ENCODE measurements around the gene ERC1.

The ERC1 gene

DNA sequence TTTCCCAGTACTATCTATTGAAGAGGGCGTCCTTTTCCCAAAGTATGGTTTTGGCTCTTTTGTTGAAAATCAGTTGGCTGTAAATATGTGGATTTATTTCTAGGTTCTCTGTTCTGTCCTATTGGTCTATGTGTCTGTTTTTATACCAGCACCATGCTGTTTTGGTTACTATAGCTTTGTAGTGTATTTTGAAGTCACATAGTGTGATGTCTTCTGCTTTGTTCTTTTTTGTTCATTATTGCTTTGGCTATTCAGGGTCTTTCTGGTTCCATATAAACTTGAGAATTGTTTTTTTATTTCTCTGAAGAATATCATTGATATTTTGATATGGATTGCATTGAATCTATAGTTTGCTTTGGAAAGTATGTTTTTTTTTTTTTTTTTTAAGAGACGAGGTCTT, 67.4 kb downstream of the ERC1 start:
- no peak for DNase-seq (ENCODE audit: extremely low spot score)
- ChIA-PET POLR2A (no interaction called here), CTCF (no interaction called here)
- TF ChIP-seq CTCF (IDR thresholded peaks at IDR 0.05; ENCODE audit: control extremely low read depth, extremely low read depth, low read depth, missing control alignments), result no peak

DNA sequence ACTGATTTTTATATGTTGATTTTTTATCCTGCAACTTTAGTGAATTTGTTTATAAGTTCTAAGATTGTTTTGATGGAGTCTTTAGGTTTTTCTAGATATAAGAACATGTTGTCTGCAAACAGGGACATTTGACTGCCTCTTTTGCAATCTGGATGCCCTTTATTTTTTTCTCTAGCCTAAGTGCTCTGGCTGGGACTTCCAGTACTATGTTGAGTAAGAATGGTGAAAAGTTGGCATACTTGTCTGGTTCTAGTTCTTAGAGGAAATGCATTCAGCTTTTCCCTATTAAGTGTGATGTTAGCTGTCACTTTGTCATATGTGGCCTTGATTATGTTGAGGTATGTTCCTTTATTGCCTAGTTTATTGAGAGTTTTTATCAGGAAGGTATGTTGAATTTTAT, 68.1 kb downstream of the ERC1 start:
- CTCF ChIA-PET, result no interaction called here
- POLR2A ChIA-PET, result no interaction called here
- TF ChIP-seq CTCF (IDR thresholded peaks at IDR 0.05; ENCODE audit: control extremely low read depth, extremely low read depth, low read depth, missing control alignments), result no peak
- no peak for DNase-seq (ENCODE audit: extremely low spot score)

- ChIA-PET POLR2A (no interaction called here), CTCF (no interaction called here)
- DNase-seq (ENCODE audit: extremely low spot score), result no peak
- no peak for TF ChIP-seq CTCF (IDR thresholded peaks at IDR 0.05; ENCODE audit: control extremely low read depth, extremely low read depth, low read depth, missing control alignments)
Measured at GRCh38 chr12:1063852-1064251, 72.8 kb downstream of the ERC1 start.

DNA sequence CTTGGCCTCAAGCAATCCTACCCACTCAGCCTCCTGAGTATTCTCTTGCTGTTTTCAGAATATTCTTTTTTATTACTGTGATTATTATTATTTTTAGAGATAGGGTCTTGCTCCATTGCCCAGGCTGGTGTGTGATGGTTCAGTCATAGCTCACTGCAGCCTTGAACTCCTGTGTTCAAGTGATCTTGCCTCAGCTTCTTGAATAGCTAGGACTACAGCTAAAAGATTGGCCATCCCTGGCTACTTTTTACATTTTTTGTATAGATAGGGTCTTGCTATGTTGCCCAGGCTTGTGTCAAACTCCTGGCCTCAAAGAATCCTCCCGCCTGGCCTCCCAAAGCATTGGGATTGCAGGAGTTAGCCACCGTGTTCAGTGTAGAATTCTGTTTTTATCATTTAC, 73.3 kb downstream of the ERC1 start:
- ChIA-PET CTCF (no interaction called here), POLR2A (no interaction called here)
- no peak for TF ChIP-seq CTCF (IDR thresholded peaks at IDR 0.05; ENCODE audit: control extremely low read depth, extremely low read depth, low read depth, missing control alignments)
- no peak for DNase-seq (ENCODE audit: extremely low spot score)

- DNase-seq (ENCODE audit: extremely low spot score), result no peak
- CTCF ChIA-PET, result no interaction called here
- POLR2A ChIA-PET, result no interaction called here
- no peak for TF ChIP-seq CTCF (IDR thresholded peaks at IDR 0.05; ENCODE audit: control extremely low read depth, extremely low read depth, low read depth, missing control alignments)
Measured at GRCh38 chr12:1065629-1066028, 74.6 kb downstream of the ERC1 start.

- ChIA-PET CTCF (interaction anchor here (0.9 to 1.9 kb wide), 2 partner anchors 23 to 47 kb away, joined by 3 to 10 read pairs; no protein-coding TSS in a partner anchor), POLR2A (no interaction called here)
- DNase-seq (ENCODE audit: extremely low spot score), result no peak
- TF ChIP-seq CTCF (IDR thresholded peaks at IDR 0.05; ENCODE audit: control extremely low read depth, extremely low read depth, low read depth, missing control alignments), result no peak
Measured at GRCh38 chr12:1069846-1070245, 78.8 kb downstream of the ERC1 start.

DNA sequence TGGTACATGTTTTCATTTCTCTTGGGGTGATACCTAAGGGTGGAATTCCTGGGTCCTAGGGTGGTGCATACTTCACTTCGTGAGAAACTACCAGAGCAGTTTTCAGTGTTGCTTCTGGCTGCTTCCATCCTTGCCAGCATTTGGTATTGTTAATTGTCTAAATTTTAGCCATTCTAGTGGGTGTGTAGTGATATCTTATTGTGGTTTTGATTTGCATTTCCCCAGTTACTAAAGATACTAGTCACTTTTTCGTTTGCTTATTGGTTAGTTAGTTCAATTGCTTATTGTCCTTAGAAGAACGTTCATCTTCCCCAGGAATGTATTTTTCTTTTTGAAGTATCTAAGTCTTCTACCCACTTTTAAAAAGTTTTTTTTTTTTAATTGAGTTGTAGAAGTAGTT, 80.2 kb downstream of the ERC1 start:
- ChIA-PET POLR2A (no interaction called here), CTCF (no interaction called here)
- DNase-seq (ENCODE audit: extremely low spot score), result no peak
- TF ChIP-seq CTCF (IDR thresholded peaks at IDR 0.05; ENCODE audit: control extremely low read depth, extremely low read depth, low read depth, missing control alignments), result no peak
